A549 (cell line): ENCODE data around the gene WNT7B.

ENCODE experiments used
- CTCF ChIP-seq: fragments of >200 bp; sonication (Bioruptor Twin); formaldehyde crosslinking; IDR thresholded peaks from 3 replicates; pipeline ENCODE4 v1.5.1; 2016
- RFX5 ChIP-seq: fragments of 450-650 bp; IDR thresholded peaks from 2 replicates; pipeline ENCODE4 v1.7.1; 2014; ENCODE audit warnings: antibody characterized with exemption, mild to moderate bottlenecking, moderate library complexity

- TF ChIP-seq CTCF (no peak), RFX5 (no peak)
Observed at GRCh38 chr22:45890351-45890635, 86.7 kb downstream of the WNT7B start.
